ENCODE data around the gene DUSP21. TPM values are rescaled to one million over a fixed set of nuclear protein-coding genes. Genes with fewer than 3 reads are reported as not detected.

DUSP21 gene
- total RNA-seq: not detected in 2 replicates

GRCh38 chrX:44843753-44844152, at the start of gene DUSP21:
DUSP21 (plus strand) TSS chrX:44844021; CDS start chrX:44844133, 112 bp downstream.

DNA sequence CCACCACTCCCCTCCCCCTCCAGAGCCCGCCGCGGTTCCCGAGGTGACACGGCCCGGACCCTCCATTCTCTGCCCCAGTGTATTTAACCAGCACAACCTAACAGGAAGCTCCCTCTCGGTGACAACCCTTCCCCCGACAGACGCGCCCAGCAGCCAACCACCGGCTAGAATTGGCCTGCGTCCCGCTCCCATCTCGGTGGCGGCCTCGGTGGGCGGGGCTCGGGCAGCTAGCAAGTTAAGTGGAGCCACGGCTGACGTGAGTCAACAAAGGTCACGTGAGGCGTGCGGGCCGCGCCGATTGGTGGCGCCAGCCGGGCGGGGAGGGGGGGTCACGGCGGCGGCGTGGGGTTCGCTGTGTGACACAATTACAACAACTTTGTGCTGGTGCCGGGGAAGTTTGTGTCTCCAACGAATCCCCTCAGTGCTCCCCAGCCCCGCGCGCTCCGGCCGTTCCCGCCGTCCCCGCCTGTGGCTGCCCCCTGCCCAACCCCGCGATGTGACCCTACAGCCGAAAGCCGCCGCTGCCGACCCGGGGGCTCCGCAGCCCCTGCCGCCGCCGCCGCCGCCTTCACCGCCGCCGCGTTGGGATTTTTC, 29.1 kb downstream of the DUSP21 start, which contains the start of gene KDM6A:
KDM6A (plus strand) TSS at position 368 of the 594 bp plus-strand sequence. CDS start 364 bp downstream, outside the sequence.

Other genes starting within 250 kb of the DUSP21 start
- 11.1 and 12.1 TPM in 2 replicates for gene KDM6A, start 29.2 kb downstream of the DUSP21 start, total RNA-seq